ENCODE results near the gene GRM8.

DNA sequence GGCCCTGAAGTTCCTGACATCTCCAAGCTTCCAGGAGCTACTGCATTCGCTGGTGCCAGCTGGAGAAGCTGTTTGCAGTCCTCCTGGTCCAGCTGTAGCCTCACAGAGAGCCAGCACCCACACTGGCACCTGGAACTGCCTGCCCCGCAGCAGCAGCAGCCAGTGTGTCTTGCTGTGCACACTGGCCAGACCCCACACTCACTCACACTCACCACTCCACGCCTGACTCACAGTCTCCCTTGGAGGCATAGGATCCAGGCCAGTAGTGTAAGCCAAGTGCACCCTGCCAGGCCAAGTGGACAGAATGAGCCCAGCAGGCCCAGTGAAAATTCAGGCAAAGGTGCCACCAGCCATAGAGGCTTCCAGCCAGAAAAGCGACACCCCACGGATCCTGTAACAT lies 566.3 kb downstream of the GRM8 start:
- TF ChIP-seq CTCF (IDR thresholded peaks at IDR 0.05; ENCODE audit: low read length) (no peak), EZH2 (IDR thresholded peaks at IDR 0.05; ENCODE audit: borderline replicate concordance, low read length) (no peak)
